NCI-H2029 treated with DMSO at 0.1 percent for 48 hours (cell line): ENCODE results near the gene FBXL13.
"Not testable (repeated sequence)": the region's sequence is repeated elsewhere in the genome, so short reads cannot be mapped to it uniquely, and the experiment has no call there.

Experiments used
- DNase-seq: peaks from one replicate; lab custom pipeline; 2025; lab: John Stamatoyannopoulos, UW

Gene FBXL13

GRCh38 chr7:102983602-102984001, 91.0 kb downstream of the FBXL13 start:
- no peak for DNase-seq

DNA sequence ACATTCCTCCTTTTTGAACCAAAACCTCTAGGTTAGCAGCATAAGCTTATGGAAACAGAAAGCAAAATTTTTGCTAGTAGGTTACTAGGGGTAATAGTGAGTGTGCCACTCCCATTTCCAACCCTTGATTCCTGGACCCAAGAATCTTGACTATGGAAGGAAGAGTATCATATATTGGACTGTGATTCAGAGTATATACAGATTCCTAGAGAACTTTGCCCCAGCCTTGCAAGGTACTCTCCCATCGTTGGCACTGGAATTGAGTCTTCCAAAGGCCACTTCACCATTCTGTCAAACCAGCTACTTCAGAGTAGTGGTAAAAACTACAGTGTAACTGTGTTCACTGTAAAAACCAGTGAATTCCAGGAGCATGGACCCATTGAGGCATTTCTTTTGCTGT, 92.4 kb downstream of the FBXL13 start:
- no peak for DNase-seq

DNA sequence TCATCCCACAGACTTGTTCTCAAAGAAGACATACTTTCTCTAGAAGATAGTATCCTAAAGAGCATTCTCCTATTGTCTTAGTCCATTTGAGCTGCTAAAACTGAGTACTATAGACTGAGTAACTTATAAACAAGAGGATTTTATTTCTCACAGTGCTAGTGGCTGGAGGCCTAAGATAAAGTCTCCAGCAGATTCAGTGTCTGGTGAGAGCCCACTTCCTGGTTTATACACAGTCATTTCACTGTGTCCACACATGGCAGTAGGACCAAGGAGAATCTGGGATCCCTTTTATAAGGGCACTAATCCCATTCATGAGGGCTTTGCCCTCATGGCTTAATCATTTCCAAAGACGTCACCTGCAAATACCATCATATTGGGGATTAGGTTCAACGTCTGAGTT, 93.1 kb downstream of the FBXL13 start:
- DNase-seq: no peak

DNA sequence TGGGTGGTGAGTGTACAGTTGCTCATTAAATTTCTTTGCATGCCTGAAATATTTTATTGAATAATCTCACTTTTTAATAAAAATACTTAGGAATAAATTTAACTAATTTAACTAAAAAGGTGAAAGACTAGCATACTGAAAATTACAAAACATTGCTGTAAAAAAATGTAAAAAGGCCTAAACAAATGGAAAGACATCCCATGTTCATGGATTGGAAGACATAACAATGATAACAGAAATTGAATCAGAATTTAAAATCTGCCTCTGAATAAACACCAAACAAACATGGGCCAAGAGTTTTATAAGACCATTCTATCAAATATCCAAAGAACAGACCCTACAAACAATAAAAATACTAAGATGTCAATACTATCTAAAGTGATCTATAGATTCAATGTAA, 94.9 kb downstream of the FBXL13 start:
- no peak for DNase-seq

DNA sequence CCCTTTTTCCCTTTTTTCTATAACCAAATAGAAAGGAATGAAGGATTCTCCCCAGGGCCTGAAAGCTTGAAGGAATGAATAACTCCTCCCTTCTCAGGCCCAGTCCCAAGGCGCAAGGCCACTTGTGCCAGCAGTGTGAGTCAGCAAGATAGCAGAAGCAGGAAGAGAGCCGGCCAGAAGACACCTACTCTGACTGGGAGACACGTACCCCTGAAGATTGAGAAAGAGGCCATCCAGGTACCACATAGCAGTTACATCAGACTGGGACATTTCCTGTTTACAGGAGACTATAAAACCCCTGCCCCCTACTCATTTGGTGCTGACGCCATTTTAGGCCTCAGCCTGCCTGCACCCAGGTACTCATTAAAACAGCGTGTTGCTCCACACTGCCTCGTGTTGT, 96.3 kb downstream of the FBXL13 start:
- no peak for DNase-seq

DNA sequence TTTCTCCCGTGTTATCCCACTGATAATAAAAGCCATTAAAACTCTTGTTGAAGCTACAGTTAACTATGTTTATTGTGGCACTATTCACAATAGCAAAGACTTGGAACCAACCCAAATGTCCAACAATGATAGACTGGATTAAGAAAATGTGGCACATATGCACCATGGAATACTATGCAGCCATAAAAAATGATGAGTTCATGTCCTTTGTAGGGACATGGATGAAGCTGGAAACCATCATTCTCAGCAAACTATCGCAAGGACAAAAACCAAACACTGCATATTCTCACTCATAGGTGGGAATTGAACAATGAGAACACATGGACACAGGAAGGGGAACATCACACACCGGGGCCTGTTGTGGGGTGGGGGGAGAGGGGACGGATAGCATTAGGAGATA, 97.0 kb downstream of the FBXL13 start:
- DNase-seq: not testable (repeated sequence)

- DNase-seq: no peak
Observed at GRCh38 chr7:102976493-102976892, 98.1 kb downstream of the FBXL13 start.

GRCh38 chr7:102975854-102976253, 98.7 kb downstream of the FBXL13 start:
- DNase-seq: no peak

- no peak for DNase-seq
Observed at GRCh38 chr7:102974366-102975236, 100.0 kb downstream of the FBXL13 start.

DNA sequence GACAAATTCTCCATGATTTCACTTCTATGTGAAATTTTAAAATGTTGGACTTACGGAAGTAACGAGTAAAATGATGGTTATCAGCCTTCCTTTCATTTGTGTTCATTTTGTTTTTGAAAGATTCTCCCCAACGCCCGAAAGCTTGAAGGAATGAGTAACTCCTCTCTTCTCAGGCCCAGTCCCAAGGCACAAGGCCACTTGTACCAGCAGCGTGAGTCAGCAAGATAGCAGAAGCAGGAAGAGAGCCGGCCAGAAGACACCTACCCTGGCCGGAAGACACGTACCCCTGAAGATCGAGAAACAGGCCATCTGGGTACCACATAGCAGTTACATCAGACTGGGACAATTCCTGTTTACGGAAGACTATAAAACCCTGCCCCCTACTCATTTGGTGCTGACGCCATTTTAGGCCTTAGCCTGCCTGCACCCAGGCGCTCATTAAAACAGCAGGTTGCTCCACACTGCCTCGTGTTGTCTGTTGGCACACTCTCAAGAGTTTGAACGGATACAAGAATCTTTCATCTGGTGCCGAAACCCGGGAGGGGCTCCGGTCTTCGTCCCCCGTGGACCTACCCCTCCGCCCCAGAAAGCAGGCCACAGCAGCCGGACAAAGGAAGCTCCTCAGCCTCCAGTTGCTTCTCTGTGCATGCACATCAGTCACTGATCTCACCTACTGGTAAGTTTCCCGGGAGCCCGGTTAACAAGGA, 101.3 kb downstream of the FBXL13 start:
- DNase-seq: no peak

- DNase-seq: no peak
Observed at GRCh38 chr7:102967798-102968197, 106.8 kb downstream of the FBXL13 start.

DNA sequence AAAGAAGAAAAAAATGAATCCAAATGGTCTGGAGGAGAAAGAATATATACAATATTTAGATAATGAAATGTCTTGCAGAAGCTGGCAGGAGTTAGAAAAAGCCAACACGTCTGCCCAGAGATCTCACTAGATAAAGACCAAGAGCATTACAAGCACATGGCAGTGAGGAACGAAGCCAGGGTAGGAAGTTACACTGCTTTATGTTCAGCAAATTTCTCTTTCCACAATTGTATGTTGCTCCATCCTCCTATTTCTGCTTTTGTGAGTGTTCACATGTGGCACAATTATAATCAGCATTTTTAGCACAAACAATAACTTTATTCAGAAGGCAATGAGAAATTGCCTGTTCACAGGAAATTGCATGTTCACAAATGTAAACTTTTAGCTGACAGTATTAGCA, 108.1 kb downstream of the FBXL13 start:
- no peak for DNase-seq

- not testable (repeated sequence) for DNase-seq
Observed at GRCh38 chr7:102961993-102962392, 112.6 kb downstream of the FBXL13 start.

GRCh38 chr7:102958004-102958403, 116.6 kb downstream of the FBXL13 start:
- not testable (repeated sequence) for DNase-seq

DNA sequence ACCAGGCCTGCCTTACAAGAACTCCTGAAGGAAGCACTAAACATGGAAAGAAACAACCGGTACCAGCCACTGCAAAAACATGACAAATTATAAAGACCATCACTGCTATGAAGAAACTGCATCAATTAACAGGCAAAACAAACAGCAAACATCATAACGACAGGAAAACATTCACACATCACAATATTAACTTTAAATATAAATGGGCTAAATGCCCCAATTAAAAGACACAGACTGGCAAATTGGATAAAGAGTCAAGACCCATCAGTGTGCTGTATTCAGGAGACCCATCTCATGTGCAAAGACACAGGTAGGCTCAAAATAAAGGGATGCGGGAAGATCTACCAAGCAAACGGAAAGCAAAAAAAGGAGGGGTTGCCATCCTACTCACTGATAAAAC, 120.2 kb downstream of the FBXL13 start:
- not testable (repeated sequence) for DNase-seq

- DNase-seq: no peak
Observed at GRCh38 chr7:102953406-102953805, 121.2 kb downstream of the FBXL13 start.

- DNase-seq: no peak
Observed at GRCh38 chr7:102951839-102952238, 122.8 kb downstream of the FBXL13 start.

- no peak for DNase-seq
Observed at GRCh38 chr7:102944241-102944640, 130.4 kb downstream of the FBXL13 start.

DNA sequence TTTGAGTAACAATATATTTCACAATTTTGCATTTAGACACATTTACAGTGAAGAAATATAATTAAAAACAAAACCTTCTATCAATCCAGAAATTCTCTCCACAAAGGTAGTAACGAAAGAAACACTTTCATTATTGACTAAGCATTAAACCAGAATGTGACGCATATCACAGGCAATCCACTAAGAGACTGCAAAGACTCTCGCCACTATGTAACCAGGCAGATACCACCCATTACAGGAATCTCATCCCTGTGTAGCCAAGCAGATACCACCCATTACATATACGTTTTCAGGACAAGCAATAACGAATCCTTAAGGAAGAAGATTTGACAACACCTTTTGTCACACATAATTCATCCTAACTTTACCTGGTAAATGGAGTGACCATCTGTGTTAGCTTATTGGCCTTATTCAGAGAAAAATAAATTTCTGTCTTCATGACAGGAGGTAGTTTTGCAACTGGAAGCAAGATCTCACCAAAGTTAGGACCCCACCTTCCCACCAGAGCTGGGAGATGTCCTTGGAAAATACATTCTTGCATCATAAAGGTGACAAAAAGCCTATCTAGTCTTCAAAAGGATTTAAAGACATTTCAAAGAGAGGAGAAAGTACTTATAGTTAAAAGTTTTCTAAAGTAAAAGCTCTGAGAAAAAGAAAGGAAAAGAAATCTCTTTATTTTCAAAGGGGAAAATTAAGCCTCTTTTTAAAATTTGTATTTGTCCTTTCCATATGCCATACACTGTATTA, 131.0 kb downstream of the FBXL13 start:
- DNase-seq: no peak

DNA sequence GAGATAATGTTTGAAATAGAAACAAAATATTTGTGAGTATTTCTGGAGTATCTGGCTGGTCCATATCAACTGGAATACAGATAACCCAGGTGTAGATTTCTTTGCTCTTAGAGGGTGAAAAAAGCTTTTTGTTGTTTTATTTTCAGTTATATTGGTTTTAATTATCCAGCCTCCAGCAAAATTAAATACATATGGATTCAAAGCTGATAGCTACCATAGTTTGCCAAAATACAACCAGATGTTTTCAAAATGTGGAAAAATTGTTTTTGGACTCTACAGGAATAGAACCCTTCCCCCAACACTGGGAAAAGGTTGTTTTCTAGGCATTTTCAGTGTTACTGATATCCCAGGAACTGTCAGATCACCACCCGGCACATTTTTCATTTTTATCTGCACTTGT, 131.7 kb downstream of the FBXL13 start:
- no peak for DNase-seq

DNA sequence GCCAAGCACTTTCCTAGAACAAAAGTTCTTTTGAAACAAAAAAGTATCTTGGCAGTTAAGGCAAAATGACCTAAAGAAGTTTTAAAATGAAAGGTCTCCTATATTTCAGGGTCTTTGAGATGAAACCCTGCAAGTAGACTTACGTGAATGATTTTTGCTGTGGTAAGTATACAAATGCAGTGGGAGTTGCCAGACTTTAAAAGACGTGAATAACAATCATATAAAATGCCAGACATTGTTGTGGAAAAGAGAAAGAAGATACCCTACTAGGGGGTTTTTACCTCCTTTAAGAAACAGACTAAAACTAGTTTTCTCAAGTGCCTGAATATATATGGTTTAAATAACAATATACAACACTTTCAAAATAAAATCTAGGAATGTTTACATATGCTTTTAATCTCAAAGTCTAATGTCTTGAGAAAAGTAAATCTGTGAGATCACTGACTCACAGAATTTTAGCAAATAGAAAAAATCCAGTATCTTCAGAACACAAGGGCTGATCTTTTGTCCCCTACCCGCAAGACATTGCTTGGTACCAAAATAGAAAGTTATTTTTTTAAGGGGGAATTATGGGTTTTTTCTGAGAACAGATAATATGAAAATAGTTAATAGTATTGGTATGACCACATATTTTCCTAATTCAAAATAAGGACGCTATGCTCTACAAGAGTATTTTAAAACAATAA, 132.3 kb downstream of the FBXL13 start:
- no peak for DNase-seq

DNA sequence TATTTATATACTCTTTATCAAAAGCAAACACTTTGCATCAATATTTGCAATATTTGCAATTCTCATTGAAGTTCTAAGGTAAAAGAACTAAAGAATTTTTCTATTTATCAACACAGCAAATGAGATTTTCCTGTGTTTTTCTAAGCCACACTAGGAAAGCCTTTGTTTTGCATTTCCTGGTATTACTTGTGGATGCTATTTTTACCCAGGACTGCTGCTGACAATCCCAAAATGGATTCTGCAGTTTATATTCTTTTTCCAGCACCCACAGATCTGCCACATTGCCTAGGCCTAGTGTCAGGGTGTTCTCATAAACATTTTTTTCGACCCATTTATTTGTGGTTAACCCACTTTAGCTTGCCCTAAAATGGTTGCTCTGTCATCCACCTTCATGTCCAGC, 135.9 kb downstream of the FBXL13 start:
- no peak for DNase-seq
